Measurements from ENCODE around the gene ATG10.

The ATG10 gene

DNA sequence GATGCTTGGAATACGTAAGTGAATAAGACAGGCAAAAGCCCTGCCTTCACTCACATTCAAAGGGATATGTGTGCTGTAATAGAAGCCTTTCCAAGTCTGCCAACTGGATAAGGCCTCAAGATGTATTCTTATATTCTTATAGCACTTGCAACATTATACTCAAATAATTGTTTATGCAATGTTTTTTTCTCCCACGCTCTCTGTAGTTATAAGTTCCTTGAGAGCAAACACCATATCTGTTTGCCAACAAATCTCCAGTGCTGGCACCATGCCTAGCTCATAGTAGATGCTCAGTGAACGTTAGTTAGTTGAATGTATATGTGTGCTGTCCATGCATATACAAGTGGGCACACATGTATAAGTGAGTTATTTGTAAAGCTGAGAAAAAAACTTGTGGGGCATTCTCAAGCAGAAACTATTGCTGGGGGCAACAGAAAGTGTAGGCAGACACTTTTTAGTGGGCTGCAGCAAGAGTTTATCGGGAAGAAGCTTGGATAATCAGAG is 181.2 kb downstream of the ATG10 start:
- TF ChIP-seq NFIC (IDR thresholded peaks at IDR 0.05), result no peak
- no peak for TF ChIP-seq YY1 (IDR thresholded peaks at IDR 0.05; ENCODE audit: low read depth)
- no peak for TF ChIP-seq TEAD4 (IDR thresholded peaks at IDR 0.05)
- no peak for TF ChIP-seq TAF1 (IDR thresholded peaks at IDR 0.05; ENCODE audit: low read depth)
- TF ChIP-seq, protein P1, sequence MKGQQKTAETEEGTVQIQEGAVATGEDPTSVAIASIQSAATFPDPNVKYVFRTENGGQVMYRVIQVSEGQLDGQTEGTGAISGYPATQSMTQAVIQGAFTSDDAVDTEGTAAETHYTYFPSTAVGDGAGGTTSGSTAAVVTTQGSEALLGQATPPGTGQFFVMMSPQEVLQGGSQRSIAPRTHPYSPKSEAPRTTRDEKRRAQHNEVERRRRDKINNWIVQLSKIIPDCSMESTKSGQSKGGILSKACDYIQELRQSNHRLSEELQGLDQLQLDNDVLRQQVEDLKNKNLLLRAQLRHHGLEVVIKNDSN (IDR thresholded peaks at IDR 0.05), result no peak
- no peak for TF ChIP-seq CREB1 (IDR thresholded peaks at IDR 0.05; ENCODE audit: low read depth)
- no peak for TF ChIP-seq EP300 (IDR thresholded peaks at IDR 0.05; ENCODE audit: borderline replicate concordance)
- TF ChIP-seq, protein P2, sequence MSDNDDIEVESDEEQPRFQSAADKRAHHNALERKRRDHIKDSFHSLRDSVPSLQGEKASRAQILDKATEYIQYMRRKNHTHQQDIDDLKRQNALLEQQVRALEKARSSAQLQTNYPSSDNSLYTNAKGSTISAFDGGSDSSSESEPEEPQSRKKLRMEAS (IDR thresholded peaks at IDR 0.05), result no peak
- TF ChIP-seq ZBTB7A (IDR thresholded peaks at IDR 0.05; ENCODE audit: low read depth), result no peak
- no peak for TF ChIP-seq EGR1 (IDR thresholded peaks at IDR 0.05)
- no peak for TF ChIP-seq RAD21 (IDR thresholded peaks at IDR 0.05; ENCODE audit: low read depth)
- TF ChIP-seq FOXM1 (IDR thresholded peaks at IDR 0.05; ENCODE audit: borderline replicate concordance, low read depth), result no peak

DNA sequence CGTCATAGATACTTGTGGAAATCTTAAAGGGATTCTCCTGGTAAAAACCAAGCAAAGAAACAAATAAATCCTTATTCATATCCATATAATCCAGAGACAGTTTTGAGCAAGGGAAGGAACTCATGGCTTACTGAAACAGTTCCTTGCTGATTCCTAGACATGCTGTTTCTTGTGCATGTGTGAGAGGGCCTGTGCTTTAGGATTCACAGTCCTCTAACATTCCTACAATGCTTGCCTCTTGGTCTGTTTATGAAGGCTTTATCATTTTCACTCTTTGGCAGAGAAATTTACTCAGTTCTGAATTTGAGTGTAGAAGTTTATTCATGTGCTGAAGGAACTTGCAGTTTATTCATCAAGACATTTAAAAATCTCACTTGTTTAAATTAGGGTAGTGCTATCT is 183.0 kb downstream of the ATG10 start:
- TF ChIP-seq TCF12 (IDR thresholded peaks at IDR 0.05; ENCODE audit: low read depth), result no peak
- TF ChIP-seq, protein P1 (IDR thresholded peaks at IDR 0.05), result no peak
- TF ChIP-seq CEBPB (IDR thresholded peaks at IDR 0.05), result no peak
- TF ChIP-seq, protein P2 (IDR thresholded peaks at IDR 0.05), result no peak
- TF ChIP-seq, protein P3, sequence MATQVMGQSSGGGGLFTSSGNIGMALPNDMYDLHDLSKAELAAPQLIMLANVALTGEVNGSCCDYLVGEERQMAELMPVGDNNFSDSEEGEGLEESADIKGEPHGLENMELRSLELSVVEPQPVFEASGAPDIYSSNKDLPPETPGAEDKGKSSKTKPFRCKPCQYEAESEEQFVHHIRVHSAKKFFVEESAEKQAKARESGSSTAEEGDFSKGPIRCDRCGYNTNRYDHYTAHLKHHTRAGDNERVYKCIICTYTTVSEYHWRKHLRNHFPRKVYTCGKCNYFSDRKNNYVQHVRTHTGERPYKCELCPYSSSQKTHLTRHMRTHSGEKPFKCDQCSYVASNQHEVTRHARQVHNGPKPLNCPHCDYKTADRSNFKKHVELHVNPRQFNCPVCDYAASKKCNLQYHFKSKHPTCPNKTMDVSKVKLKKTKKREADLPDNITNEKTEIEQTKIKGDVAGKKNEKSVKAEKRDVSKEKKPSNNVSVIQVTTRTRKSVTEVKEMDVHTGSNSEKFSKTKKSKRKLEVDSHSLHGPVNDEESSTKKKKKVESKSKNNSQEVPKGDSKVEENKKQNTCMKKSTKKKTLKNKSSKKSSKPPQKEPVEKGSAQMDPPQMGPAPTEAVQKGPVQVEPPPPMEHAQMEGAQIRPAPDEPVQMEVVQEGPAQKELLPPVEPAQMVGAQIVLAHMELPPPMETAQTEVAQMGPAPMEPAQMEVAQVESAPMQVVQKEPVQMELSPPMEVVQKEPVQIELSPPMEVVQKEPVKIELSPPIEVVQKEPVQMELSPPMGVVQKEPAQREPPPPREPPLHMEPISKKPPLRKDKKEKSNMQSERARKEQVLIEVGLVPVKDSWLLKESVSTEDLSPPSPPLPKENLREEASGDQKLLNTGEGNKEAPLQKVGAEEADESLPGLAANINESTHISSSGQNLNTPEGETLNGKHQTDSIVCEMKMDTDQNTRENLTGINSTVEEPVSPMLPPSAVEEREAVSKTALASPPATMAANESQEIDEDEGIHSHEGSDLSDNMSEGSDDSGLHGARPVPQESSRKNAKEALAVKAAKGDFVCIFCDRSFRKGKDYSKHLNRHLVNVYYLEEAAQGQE (IDR thresholded peaks at IDR 0.05; ENCODE audit: low read depth), result no peak
- TF ChIP-seq CREB1 (IDR thresholded peaks at IDR 0.05; ENCODE audit: low read depth), result no peak
- TF ChIP-seq RAD21 (IDR thresholded peaks at IDR 0.05; ENCODE audit: low read depth), result no peak
- TF ChIP-seq TEAD4 (IDR thresholded peaks at IDR 0.05), result no peak
- no peak for TF ChIP-seq NFIC (IDR thresholded peaks at IDR 0.05)

DNA sequence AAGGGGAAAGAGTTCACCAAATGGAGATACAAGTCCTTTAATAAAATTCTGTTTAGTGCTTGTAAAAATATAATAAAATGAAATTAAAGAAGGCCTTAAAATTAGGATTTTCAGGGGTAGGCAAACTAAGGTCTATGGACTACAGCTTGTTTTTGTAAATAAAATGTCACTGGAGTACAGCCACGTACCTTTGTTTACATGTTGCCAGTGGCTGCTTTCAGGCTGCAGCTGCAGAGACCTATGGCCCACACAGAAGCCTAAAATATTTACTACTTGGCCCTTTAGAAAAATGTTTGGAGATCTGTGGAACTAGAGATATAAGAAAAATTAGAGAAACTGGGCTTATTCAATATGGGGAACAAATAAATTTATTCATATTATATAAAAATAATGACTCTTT is 183.5 kb downstream of the ATG10 start:
- no peak for TF ChIP-seq ZBTB7A (IDR thresholded peaks at IDR 0.05; ENCODE audit: low read depth)
- TF ChIP-seq, protein P3 (IDR thresholded peaks at IDR 0.05; ENCODE audit: low read depth), result no peak
- no peak for TF ChIP-seq TAF1 (IDR thresholded peaks at IDR 0.05; ENCODE audit: low read depth)

DNA sequence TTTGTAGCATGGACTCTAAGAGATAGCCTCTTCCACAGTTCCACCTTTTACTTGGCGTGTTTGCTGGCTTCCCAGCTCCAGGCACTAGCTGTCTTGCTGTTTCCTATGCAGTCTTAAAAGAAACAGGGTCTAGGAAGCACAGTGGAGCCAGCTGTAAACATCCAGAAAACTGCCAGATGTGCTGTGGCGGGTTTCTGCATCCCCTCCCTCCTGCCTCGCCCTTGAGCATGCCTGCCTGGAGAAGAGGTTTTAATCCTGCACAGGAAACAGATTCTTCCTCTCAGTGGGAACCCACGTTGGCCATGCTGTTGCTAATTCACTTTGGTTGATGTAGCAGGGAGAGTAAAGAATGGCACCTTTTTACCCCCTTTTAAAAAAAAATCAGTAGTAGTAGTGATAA is 185.1 kb downstream of the ATG10 start:
- TF ChIP-seq, protein P1 (IDR thresholded peaks at IDR 0.05), result no peak
- TF ChIP-seq FOXM1 (IDR thresholded peaks at IDR 0.05; ENCODE audit: borderline replicate concordance, low read depth) (no peak), EP300 (IDR thresholded peaks at IDR 0.05; ENCODE audit: borderline replicate concordance) (no peak), RAD21 (IDR thresholded peaks at IDR 0.05; ENCODE audit: low read depth) (no peak), ZBTB7A (IDR thresholded peaks at IDR 0.05; ENCODE audit: low read depth) (no peak), TEAD4 (IDR thresholded peaks at IDR 0.05) (no peak), NFIC (IDR thresholded peaks at IDR 0.05) (no peak), CEBPB (IDR thresholded peaks at IDR 0.05) (no peak), TCF12 (IDR thresholded peaks at IDR 0.05; ENCODE audit: low read depth) (no peak)
- TF ChIP-seq, protein P2 (IDR thresholded peaks at IDR 0.05), result no peak

DNA sequence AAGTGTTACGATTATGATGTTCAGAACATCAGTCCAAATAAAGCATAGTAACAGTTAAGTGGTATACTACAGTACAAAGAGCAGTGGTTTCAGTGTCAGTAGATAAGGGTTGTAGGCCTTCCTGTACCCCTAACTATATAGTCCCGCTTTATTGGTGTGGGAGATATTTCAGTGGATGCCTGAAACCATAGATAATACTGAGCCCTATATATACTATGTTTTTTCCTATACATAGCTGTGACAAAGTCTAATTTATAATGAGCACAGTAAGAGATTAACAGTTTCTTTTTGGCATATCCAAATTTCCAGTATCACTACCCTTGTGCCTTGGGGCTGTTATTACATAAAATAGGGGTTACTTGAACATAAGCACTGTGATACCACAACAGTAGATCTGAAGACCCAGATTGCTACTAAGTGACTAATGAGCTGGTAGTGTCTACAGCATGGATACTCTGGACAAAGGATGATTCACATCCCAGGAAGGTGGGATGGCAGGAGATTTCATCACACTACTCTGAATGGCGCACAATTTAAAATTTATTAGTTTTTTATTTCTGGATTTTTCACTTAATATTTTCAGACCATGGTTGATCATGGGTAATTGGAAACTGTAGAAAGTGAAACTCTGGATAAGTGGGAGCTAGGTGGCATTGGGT is 187.1 kb downstream of the ATG10 start:
- TF ChIP-seq CREB1 (IDR thresholded peaks at IDR 0.05; ENCODE audit: low read depth) (no peak), YY1 (IDR thresholded peaks at IDR 0.05; ENCODE audit: low read depth) (no peak), EGR1 (IDR thresholded peaks at IDR 0.05) (no peak), EP300 (IDR thresholded peaks at IDR 0.05; ENCODE audit: borderline replicate concordance) (no peak), CEBPB (IDR thresholded peaks at IDR 0.05) (no peak), RAD21 (IDR thresholded peaks at IDR 0.05; ENCODE audit: low read depth) (no peak), NFIC (IDR thresholded peaks at IDR 0.05) (no peak), ZBTB7A (IDR thresholded peaks at IDR 0.05; ENCODE audit: low read depth) (no peak)
- TF ChIP-seq, protein P1 (IDR thresholded peaks at IDR 0.05), result no peak
- TF ChIP-seq, protein P3 (IDR thresholded peaks at IDR 0.05; ENCODE audit: low read depth), result no peak
